Left lung (tissue), 10 donors: Measurements from ENCODE around the gene TCERG1L. TPM values are rescaled to one million over a fixed set of nuclear protein-coding genes. Genes with fewer than 3 reads are reported as not detected.

Experiments used
- ATAC-seq: fragments of 200-7000 bp; cut with Tn5 transposase; one replicate; pipeline ENCODE4 v1.9.1; 2020; ENCODE audit warnings: moderate library complexity
- DNase-seq, 4 donors: peaks; one replicate each; pipeline ENCODE4 v3.0.0-alpha.2; 2013 to 2020
- H3K27ac ChIP-seq, 2 donors: fragments of 200-600 bp; sonication (generic) in 1 of 2; one replicate each; pipeline versions ENCODE4 v1.5.0 to v1.8.0; 2020 to 2021
- H3K27me3 ChIP-seq, 2 donors: fragments of 200-600 bp; sonication (generic) in 1 of 2; one replicate each; pipeline versions ENCODE4 v1.5.0 to v1.8.0; 2020 to 2021
- H3K36me3 ChIP-seq, 2 donors: fragments of 200-600 bp; sonication (generic) in 1 of 2; one replicate each; pipeline versions ENCODE4 v1.5.0 to v1.8.0; 2020 to 2021
- H3K4me1 ChIP-seq, 2 donors: fragments of 200-600 bp; one replicate each; pipeline ENCODE4 v1.8.0; 2021
- H3K4me3 ChIP-seq, 2 donors: fragments of 200-600 bp; sonication (generic) in 1 of 2; one replicate each; pipeline versions ENCODE4 v1.5.0 to v1.8.0; 2020 to 2021; ENCODE audit warnings: mild to moderate bottlenecking in 1 of 2
- H3K9me3 ChIP-seq, 2 donors: fragments of 200-600 bp; sonication (generic) in 1 of 2; one replicate each; pipeline versions ENCODE4 v1.5.0 to v1.8.0; 2020 to 2021
- intact Hi-C, 2 donors: fragments of 100-400 bp; cut with DNase I; formaldehyde crosslinking; loops; one replicate each; pipeline versions ENCODE4 v1.11.2 to v1.14.2; 2022
- polyA plus RNA-seq, 6 donors: library from polyadenylated mRNA; unstranded; fragments of 120-200 nt; gene quantifications; one replicate each; pipeline ENCODE4 v1.2.1, GENCODE V29; 2013; ENCODE audit not compliant: insufficient read length in 6 of 6
- total RNA-seq, 2 donors: library from RNA; stranded (reverse); fragmentation: NEBNext Ultra II Directional; extraction: Animal tissue kit (Norgen Biotek cat#: 25700); gene quantifications; one replicate each; pipeline ENCODE4 v1.2.1, GENCODE V29; 2021
- TF ChIP-seq, protein P1 (sequence below), 2 donors: fragments of 200-600 bp; sonication (generic) in 1 of 2; IDR thresholded peaks; one replicate each; pipeline versions ENCODE4 v1.5.0 to v1.8.0; 2021; ENCODE audit warnings: antibody characterized with exemption in 2 of 2
- donor health status: DM: no; HTN: yes; CAD: no.
- donor health status: DM: no; HTN: no; CAD: no.

Gene TCERG1L
- total and polyA plus RNA-seq, 8 donors = 0.35 to 0.72 (median 0.48) TPM; not detected in 2

DNA sequence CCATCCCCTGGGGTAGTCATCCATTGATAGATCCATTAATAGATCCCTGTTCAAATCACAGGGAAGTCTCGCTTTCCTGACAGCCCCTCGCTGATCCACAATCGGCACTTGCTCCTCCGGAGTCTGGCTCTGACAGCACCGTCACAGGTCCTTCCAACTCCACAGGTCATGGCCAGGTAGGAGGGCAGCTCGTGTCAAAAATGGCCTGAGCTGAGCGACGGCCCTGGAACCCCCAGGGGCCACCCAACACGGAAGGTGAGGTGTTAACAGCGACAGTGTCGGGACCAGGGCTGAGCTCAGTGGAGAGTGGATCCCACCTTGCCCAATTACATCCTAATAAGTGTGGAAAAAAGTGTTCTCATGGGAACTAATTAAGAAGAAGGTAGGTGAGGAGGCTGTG, 219.8 kb downstream of the TCERG1L start:
- Histone ChIP-seq H3K36me3 (no peaks in the 10 kb centered on the region), H3K9me3 (no peaks in the 10 kb centered on the region), H3K4me1 (no peaks in the 10 kb centered on the region), H3K27ac (no peak overlapping the region), H3K4me3 (no peak overlapping the region), H3K27me3 (peaks cover 0 to 17% of the 10 kb centered on the region in 2 donors)
- ATAC-seq (no peak), DNase-seq (peak in 1 of 4 donors; percentile 53)
- intact Hi-C loops = no loop called here
- TF ChIP-seq, protein P1, sequence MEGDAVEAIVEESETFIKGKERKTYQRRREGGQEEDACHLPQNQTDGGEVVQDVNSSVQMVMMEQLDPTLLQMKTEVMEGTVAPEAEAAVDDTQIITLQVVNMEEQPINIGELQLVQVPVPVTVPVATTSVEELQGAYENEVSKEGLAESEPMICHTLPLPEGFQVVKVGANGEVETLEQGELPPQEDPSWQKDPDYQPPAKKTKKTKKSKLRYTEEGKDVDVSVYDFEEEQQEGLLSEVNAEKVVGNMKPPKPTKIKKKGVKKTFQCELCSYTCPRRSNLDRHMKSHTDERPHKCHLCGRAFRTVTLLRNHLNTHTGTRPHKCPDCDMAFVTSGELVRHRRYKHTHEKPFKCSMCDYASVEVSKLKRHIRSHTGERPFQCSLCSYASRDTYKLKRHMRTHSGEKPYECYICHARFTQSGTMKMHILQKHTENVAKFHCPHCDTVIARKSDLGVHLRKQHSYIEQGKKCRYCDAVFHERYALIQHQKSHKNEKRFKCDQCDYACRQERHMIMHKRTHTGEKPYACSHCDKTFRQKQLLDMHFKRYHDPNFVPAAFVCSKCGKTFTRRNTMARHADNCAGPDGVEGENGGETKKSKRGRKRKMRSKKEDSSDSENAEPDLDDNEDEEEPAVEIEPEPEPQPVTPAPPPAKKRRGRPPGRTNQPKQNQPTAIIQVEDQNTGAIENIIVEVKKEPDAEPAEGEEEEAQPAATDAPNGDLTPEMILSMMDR (IDR thresholded peaks at IDR 0.05) = no peak

DNA sequence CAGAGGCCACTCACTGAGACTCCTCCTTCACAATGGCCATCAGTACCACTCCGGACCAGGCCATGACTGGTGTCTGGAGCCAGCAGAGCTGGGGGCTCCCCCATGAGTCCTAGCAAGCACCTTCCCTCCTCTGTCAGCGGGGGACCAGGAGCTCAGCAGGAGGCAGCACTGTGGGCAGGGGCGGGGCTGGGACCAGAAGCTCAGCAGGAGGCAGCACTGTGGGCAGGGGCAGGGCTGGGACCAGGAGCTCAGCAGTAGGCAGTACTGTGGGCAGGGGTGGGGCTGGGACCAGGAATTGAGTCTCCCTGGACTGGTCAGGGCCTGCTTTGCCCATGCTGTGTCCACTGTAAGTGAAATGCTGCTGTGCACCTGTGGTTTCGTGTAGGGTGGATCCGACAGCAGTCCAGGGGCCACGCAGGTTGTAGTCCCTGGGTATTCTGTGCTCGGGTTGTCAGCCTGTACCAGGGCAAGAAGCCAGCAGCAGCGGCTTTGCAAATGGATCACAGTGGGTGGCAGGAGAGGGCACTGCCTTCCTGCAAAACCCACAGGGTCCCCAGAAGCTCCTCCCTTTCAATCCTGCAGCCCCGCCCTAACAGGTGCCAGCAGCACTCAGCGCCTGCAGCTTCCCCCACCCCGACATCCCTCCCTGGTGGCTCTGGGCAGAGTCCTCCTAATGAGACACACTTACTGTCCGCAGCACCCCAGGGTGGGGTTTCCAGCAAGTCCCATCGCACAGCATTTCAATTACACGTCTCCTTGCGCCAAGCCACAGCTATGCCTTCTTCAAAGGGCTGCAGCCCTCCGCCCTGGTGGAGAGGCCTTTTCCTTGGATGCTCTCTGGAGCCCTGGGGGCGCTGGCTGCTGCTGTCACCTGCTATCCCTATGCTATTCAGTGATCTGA, 220.5 kb downstream of the TCERG1L start:
- ATAC-seq (no peak), DNase-seq (peak in 1 of 4 donors; percentile 49)
- Histone ChIP-seq H3K9me3 (no peaks in the 10 kb centered on the region), H3K36me3 (no peaks in the 10 kb centered on the region), H3K4me1 (no peaks in the 10 kb centered on the region), H3K4me3 (no peak overlapping the region), H3K27ac (no peak overlapping the region), H3K27me3 (peaks cover 0 to 21% of the 10 kb centered on the region in 2 donors)
- TF ChIP-seq, protein P1 (IDR thresholded peaks at IDR 0.05) = no peak
- intact Hi-C loops = no loop called here

DNA sequence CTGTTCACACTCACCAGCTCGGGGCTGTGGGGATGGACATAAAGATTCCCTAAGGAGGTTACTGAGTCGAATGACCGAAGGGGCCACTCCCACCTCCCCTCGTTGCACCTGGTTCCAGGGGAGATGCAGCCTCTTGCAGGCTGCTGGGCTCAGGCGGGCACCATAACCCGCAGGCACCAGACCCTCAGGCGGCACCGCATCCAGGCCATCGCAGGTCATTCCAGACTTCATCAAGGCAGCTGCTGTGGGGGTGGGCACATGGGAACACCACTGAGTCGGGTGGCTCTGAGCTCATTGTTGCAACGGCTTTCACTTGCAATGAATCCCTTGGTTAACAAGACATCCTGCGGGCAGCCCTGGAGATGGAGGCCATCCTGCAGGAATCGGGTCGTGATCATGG, 221.7 kb downstream of the TCERG1L start:
- Histone ChIP-seq H3K4me3 (no peak overlapping the region), H3K4me1 (no peaks in the 10 kb centered on the region), H3K27me3 (peaks cover 0 to 24% of the 10 kb centered on the region in 2 donors), H3K9me3 (no peaks in the 10 kb centered on the region), H3K27ac (no peak overlapping the region), H3K36me3 (no peaks in the 10 kb centered on the region)
- intact Hi-C loops = no loop called here
- DNase-seq (peak in 1 of 4 donors; percentile 44), ATAC-seq (no peak)
- TF ChIP-seq, protein P1 (IDR thresholded peaks at IDR 0.05) = no peak

DNA sequence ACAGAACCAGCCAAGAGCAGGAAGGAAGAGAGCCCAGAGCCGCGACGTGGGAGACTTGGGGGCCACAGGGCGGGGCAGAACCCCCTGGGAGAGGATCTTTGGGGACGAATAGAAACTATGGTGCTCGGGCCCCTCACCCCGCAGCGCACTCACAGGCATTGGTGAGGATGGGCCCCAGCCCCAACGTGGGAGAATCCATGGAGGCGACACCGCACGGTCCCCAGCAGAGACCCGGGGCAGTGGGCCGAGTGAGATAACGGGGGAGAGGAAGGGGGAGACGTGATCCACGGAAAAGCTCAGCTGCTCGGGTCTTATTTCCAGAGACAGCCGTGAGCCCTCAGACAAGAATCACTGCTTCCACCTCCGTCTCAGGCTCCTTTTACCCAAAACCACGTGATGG, 222.4 kb downstream of the TCERG1L start:
- peaks cover 0 to 24% of the 10 kb centered on the region in 2 donors for H3K27me3 ChIP-seq
- DNase-seq (peak in 1 of 4 donors; percentile 59), ATAC-seq (no peak)
- intact Hi-C loops = no loop called here
- TF ChIP-seq, protein P1 (IDR thresholded peaks at IDR 0.05) = no peak
- H3K4me3 ChIP-seq = no peak overlapping the region
- no peaks in the 10 kb centered on the region for H3K36me3 ChIP-seq
- no peaks in the 10 kb centered on the region for H3K9me3 ChIP-seq
- H3K4me1 ChIP-seq = no peaks in the 10 kb centered on the region
- H3K27ac ChIP-seq = no peak overlapping the region

DNA sequence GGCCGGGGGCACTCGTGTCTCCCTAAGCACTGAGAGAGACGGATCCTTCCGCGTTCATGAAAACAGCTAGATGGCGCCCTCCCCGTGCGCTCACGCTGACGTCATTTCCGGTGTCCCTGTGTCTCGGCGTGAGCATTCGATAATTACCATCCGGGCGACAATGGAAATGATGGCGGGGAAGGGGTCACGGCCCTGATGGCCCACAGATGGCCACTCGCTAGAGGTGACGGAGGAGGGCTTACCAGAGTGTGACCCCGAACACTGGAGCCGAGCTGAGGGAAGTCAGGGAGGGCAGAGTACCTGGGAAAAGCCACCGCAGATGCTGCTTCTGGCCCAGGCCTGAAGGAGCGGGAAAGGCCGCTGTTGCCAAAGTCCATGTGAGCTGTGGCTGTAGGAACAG, 222.9 kb downstream of the TCERG1L start:
- Histone ChIP-seq H3K4me1 (no peaks in the 10 kb centered on the region), H3K27me3 (peaks cover 0 to 24% of the 10 kb centered on the region in 2 donors), H3K4me3 (no peak overlapping the region), H3K9me3 (no peaks in the 10 kb centered on the region), H3K27ac (no peak overlapping the region), H3K36me3 (no peaks in the 10 kb centered on the region)
- no peak for ATAC-seq
- TF ChIP-seq, protein P1 (IDR thresholded peaks at IDR 0.05) = no peak
- no peak for DNase-seq
- intact Hi-C loops = no loop called here
